ENCODE results near the gene PHKB.

PHKB gene

GRCh38 chr16:47475786-47476185 lies 14.7 kb downstream of the PHKB start:
- no peaks in the 10 kb centered on the region for H3K27me3 ChIP-seq (ENCODE audit: insufficient read depth, poor library complexity, severe bottlenecking)
- DNase-seq (ENCODE audit: low read depth in 1 of 2, low spot score in 1 of 2): no peak
- no peak overlapping the region for H3K27ac ChIP-seq (replicated peaks)
- TF ChIP-seq SPI1 (IDR thresholded peaks at IDR 0.05; ENCODE audit: borderline replicate concordance, low read depth) (no peak), GABPA (IDR thresholded peaks at IDR 0.05; ENCODE audit: low read depth) (no peak), POLR2AphosphoS5 (IDR thresholded peaks at IDR 0.05; ENCODE audit: low read depth) (no peak), REST (IDR thresholded peaks at IDR 0.05; ENCODE audit: insufficient replicate concordance, low read depth) (no peak), CTCF (IDR thresholded peaks at IDR 0.05; ENCODE audit: insufficient read depth, low read length) (no peak)
- H3K4me3 ChIP-seq (replicated peaks; ENCODE audit: insufficient read depth, low read length): no peak overlapping the region

- Histone ChIP-seq H3K27ac (replicated peaks) (no peak overlapping the region), H3K27me3 (ENCODE audit: insufficient read depth, poor library complexity, severe bottlenecking) (no peaks in the 10 kb centered on the region), H3K4me3 (replicated peaks; ENCODE audit: insufficient read depth, low read length) (no peak overlapping the region)
- no peak for DNase-seq (ENCODE audit: low read depth in 1 of 2, low spot score in 1 of 2)
- TF ChIP-seq REST (IDR thresholded peaks at IDR 0.05; ENCODE audit: insufficient replicate concordance, low read depth) (no peak), POLR2AphosphoS5 (IDR thresholded peaks at IDR 0.05; ENCODE audit: low read depth) (no peak), GABPA (IDR thresholded peaks at IDR 0.05; ENCODE audit: low read depth) (no peak), CTCF (IDR thresholded peaks at IDR 0.05; ENCODE audit: insufficient read depth, low read length) (no peak), SPI1 (IDR thresholded peaks at IDR 0.05; ENCODE audit: borderline replicate concordance, low read depth) (no peak)
These were observed 15.7 kb downstream of the PHKB start for GRCh38 chr16:47476654-47477345.

- H3K27me3 ChIP-seq (ENCODE audit: insufficient read depth, poor library complexity, severe bottlenecking): no peaks in the 10 kb centered on the region
- no peak overlapping the region for H3K4me3 ChIP-seq (replicated peaks; ENCODE audit: insufficient read depth, low read length)
- TF ChIP-seq REST (IDR thresholded peaks at IDR 0.05; ENCODE audit: insufficient replicate concordance, low read depth) (no peak), POLR2AphosphoS5 (IDR thresholded peaks at IDR 0.05; ENCODE audit: low read depth) (no peak), GABPA (IDR thresholded peaks at IDR 0.05; ENCODE audit: low read depth) (no peak), SPI1 (IDR thresholded peaks at IDR 0.05; ENCODE audit: borderline replicate concordance, low read depth) (no peak), CTCF (IDR thresholded peaks at IDR 0.05; ENCODE audit: insufficient read depth, low read length) (no peak)
- no peak for DNase-seq (ENCODE audit: low read depth in 1 of 2, low spot score in 1 of 2)
- H3K27ac ChIP-seq (replicated peaks): no peak overlapping the region
These were observed 16.5 kb downstream of the PHKB start for GRCh38 chr16:47477679-47478078.
